Fibroblast of peridontal ligament (primary cell): ENCODE measurements around the gene EYA2.
"Not testable (repeated sequence)": the region's sequence is repeated elsewhere in the genome, so short reads cannot be mapped to it uniquely, and the experiment has no call there.

Source experiments
- DNase-seq: peaks from one replicate; pipeline ENCODE4 v3.0.0-alpha.2; 2010; ENCODE audit errors: extremely low read depth

EYA2 gene

GRCh38 chr20:46894579-46894958, at the start of gene EYA2:
EYA2 (plus strand) TSS chr20:46894843; CDS start chr20:46990011, 95,168 bp downstream.
- DNase-seq = no peak

DNA sequence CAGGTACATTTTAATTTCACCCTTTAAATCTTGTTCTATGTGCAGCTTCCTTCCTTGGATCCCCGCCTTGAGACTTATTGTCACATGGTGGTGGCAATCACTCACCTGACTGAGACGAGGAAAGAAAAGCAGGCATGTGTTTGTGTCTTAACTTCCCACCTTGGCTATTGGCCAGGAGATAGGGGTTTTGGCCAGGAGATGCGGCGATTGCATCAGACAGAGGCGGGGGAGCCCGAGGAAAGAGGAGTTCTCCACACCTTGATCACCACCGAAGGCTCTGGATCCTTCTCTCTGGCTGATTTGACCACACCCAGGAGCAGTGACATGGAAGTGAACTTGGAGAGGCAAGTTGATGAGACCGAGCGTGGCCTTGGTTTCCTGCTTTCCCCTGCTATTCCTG, 49.7 kb upstream of the EYA2 start:
- no peak for DNase-seq

DNA sequence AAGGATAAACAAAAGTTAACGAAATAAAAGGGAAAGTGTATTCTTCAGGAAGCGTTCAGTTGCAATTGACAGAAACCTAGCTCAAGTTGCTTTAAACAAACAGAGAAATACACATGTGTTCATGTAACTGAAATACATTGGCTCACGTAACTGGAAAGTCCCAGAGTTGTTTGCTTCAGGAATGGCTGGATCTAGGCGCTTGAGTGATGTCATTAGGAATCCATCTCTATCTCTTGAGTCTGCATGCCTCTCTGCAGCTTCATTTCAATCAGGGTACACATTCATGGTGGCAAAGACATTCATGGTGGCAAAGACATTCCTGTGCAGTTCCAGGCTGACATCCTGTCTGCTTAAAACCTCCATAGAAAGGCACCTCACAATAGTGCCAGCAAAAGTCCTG, 45.4 kb upstream of the EYA2 start:
- no peak for DNase-seq

DNA sequence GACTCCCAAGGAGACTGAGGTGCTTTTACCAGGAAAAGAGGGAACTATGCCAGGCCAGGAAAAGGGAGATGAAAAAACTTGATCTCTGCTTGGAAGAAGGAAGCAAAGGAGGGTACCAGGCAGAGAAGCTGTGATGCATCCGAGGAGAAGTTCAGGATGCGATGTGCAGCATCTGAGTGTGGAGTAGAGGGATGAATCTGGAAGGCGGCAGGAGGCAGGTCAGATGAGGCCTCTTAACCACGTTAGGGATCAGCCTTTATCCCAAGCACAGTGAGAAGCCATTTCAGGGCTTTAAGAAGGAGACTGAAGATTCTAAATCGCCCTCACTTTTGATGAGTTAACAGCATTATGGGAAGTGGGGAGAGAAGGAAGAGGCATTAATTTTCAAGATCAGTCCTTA, 44.9 kb upstream of the EYA2 start:
- no peak for DNase-seq

GRCh38 chr20:46850416-46850815, 44.2 kb upstream of the EYA2 start:
- no peak for DNase-seq

DNA sequence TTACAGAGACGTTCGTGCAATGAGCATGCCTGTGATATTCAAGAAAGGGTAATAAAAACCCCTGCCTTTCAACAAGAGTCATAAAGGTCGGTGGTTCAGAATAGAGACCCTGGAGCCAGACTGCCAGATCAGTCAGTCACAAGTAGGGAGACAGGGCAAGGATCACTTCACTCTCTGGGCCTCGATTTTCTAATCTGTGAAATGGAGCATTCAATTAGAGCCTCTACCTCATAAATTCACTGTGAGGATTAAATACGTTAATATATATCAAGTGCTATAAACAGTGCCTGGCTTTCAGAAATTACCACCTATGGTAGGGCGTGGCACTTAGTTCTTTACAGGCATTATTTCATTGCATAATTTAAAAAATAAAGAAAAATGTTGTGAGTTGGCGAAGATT, 43.7 kb upstream of the EYA2 start:
- no peak for DNase-seq

GRCh38 chr20:46851746-46852145, 42.9 kb upstream of the EYA2 start:
- DNase-seq = no peak

GRCh38 chr20:46852313-46852712, 42.3 kb upstream of the EYA2 start:
- no peak for DNase-seq

- DNase-seq = no peak
Observed at GRCh38 chr20:46853926-46854325, 40.7 kb upstream of the EYA2 start.

DNA sequence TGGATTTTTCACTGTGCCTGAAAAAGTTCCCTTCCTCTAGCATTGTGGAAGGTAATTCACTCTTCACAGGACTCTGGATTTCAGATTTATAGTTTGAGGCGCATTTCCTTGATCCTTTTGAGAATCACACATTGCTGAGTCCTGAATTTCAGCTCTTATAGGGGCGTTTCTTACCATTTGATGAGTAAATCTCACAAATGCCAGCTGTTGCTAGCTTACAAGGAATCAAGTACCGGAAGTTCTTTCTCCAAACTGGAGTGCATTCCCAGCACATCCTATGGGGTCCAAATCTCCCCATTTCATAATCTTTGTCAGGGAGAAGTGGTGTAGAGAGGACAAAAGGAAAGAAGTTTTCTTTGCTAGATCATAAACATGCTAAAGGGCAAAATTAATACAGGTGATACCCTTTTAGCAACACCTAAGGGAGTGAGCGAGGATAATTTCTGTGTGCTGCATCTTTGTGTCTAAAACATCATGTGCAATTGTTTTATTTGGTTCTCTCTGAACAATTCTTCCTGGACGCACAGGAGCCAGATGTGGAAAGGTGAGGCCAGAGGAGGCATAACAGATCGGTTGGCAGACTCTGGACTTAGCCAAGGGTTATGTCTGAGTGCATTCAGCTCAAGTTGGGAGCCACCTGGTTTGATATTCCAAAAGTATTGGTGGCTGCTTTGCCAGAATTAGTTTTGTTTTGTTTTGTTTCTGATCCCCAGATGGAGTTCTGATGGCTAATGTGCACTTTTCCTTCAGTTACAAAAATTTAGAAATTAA, 37.4 kb upstream of the EYA2 start:
- no peak for DNase-seq

DNA sequence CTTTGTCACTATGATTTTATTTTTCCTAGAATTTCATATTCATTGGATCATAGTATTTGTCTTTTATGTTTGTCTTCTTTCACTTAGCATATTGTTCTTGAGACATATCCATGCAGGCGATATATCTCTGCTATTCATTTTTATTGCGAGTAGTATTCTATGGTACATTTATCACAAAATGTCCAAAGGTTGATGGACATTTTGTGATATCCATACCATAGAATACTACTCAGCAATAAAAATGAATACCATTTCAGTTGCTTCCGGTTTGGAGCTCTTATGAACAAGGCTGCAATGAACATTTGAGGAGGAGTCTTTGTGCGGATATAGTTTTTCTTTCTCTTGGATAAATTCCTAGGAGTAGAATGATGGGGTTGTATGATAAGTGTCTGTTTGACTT, 28.8 kb upstream of the EYA2 start:
- DNase-seq = no peak

DNA sequence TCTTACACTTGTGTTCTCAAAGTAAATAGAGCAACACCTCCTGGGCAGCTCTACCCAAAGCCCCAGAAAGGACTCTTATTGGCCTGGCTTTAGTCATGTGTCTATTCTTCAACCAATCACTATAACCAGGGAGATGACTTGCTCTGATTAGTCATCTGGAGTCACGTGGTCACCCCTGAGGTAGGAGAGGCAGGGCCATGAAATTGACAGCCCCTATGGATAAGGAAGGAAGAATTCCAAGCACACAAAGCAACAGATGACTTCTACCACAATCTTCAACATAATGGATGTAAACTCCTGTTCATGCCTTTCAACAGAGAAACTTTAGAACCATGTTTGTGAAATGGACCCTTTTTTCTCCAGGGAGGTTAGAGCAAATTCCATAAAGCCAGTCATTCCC, 24.6 kb upstream of the EYA2 start:
- no peak for DNase-seq

GRCh38 chr20:46872328-46873211, 22.1 kb upstream of the EYA2 start:
- DNase-seq = peak; percentile 29

DNA sequence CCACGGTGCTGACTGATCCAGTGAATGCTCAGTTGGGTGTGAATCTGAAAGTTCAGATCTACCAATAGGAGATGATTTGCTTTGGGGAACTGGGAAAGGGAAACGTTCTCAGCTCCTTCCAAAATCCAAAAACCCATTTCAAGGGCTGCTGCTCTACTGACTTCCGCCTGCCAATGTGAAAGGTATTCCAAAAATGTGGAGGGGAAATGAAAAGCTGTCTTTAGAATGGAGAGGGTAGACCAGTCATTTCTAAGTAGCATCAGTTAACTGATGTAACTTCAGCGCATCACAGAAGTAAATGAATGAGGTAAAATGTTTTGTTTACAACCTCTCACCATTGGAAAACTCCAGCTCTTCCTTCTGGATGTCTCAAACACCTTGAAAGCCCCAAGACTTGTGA, 19.6 kb upstream of the EYA2 start:
- no peak for DNase-seq

DNA sequence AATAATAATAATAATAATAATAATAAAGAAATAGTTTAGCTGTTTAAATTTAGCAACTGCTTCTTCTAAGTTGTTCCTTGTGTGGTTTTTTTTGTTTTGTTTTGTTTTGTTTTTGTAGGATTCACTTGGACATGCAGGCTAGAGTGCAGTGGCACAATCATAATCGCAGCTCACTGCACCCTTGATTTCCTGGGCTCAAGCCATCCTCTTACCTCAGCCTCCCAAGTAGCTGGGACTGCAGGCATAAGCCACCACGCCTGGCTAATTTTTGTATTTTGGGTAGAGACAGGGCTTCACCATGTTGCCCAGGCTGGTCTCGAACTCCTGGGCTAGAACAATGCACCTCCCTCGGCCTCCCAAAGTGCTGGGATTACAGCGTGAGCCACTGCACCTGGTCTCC, 15.3 kb upstream of the EYA2 start:
- no peak for DNase-seq

DNA sequence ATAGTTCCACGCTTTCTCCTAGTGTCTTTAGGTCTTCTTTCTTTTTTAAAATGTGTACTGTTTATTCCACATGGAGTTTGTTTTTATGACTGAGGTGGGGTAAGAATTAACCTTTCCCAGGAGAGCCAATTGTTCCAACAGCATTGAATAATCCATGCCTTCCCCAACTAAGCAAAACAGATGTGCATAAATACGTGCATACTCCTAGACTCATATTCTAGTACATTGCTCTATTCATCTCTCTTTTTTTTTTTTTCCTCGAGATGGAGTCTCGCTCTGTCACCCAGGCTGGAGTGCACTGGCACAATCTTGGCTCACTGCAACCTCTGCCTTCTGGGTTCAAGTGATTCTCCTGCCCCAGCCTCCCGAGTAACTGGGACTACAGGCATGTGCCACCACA, 14.7 kb upstream of the EYA2 start:
- not testable (repeated sequence) for DNase-seq

DNA sequence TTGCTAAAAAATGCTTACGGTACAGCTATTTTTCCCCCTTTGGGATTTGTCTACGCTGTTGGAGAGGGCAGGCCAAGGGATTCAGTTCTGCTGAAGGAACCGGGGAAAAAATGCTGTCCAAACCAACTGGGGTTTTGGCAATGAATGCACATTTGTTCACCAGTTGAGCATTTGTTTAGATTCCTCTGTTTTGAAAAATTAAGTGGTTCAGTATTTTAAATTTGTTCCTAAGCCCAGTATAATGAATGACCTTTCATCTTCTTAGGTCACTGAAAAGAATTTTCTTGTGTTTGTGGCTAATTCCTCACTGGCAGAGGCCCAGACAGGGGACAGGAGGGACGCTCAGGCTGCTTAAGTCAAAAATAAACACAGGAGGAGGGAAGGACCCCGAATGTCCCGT, 10.8 kb upstream of the EYA2 start:
- DNase-seq = peak; percentile 72

- DNase-seq = no peak
Observed at GRCh38 chr20:46890682-46891081, 4.0 kb upstream of the EYA2 start.

- DNase-seq = no peak
Observed at GRCh38 chr20:46893051-46893450, 1.6 kb upstream of the EYA2 start.

DNA sequence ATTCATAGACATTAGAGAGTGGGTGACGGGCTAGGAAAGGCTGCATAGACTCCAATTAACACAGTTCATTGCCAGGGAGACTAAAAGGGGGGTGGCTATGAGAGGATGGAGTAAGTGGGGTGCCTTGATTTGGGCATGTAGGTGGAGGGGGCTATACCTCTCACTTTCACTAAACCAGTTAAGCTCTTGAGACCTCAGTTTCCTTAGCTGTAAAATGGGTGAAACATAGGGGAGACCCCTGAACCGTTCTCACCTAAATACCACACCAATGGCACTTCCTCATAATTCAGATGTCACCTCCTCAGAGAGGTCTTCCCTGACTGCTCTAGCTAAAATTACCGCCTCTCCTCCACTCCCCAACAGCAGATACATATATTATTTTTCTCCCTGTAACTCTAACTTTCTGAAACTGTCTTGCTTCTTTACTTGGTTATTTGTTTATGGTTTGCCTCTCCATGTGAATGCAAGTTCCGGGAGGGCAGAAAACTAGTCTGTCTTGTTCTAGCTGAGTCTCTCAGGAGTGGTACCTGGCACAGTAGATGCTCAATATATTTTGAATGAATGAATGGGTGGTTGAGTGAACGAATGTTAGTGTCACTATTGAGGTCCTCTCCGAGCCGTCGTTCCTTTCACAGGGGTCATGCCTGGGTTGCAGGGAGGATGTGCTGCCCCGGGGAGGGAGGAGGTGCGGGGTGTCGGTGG, 615 bp upstream of the EYA2 start:
- DNase-seq = no peak

DNA sequence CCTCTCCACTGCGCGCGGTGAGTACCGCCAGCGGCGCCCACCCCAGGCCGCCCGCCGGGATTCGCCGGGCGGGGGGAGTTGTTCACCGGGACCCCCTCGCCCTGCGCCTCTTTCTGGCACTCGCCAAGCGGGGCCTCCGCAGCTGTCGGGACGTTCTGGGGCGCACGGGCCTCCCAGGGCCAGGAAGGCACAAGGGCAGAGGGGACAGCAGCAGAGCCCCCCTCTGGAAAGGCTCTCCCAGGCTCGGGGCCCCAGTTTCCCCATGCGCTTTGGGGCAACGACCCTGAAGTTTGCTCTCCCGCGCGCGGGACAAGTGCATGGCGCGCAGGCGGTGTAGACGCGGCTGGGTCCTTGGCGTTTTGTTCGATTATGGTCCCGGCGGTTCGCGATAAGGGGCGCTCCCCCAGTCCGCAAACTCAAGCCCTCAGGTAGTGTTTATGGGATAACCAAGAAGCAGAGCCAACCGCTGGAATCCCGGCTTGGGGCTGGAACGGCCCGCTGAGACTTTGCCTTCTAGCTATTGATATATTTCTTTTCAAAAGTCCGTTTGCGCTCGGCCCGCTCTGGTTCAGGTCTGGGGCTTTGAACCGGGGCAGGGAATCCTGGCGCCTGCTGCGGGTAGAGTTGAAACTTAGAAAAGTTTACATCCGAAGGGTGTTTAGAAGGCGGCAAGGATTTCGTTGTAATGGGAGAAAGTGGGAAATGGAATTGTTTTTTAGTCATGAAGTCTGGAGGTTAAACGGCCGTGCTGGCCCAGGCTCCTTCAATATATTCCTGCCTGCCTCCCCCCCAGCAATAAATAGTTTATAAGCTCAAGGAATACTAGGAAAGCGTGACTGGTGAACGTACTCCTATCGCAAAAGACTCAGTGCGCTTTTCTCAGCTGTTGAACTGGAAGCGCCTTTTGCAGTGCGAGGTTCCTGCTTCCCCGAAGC, 595 bp downstream of the EYA2 start:
- DNase-seq = peak; percentile 51

- DNase-seq = no peak
Observed at GRCh38 chr20:46895906-46896242, 1.2 kb downstream of the EYA2 start.
